ENCODE results near the gene MAN2B1.
"Not testable (repeated sequence)": the region's sequence is repeated elsewhere in the genome, so short reads cannot be mapped to it uniquely, and the experiment has no call there.

- not testable (repeated sequence) for TF ChIP-seq CHD2 (IDR thresholded peaks at IDR 0.05; ENCODE audit: low read length, partially characterized antibody); SREBF2 (IDR thresholded peaks at IDR 0.05); CTCF (IDR thresholded peaks at IDR 0.05); RAD21 (conservative IDR thresholded peaks at IDR 0.05 in 1 of 2, IDR thresholded peaks at IDR 0.05 in 1 of 2)
These were observed 30.9 kb upstream of the MAN2B1 start for GRCh38 chr19:12697425-12697824.

Measured in A549 (cell line).